Gastrocnemius medialis (tissue), 4 donors: ENCODE measurements around the gene ACTR6. TPM values are rescaled to one million over a fixed set of nuclear protein-coding genes. Genes with fewer than 3 reads are reported as not detected.

ENCODE experiments used
- ATAC-seq, 2 donors: fragments of 150-250 bp; one replicate each; pipeline ENCODE4 v1.9.1; 2016
- DNase-seq, 2 donors: peaks; one replicate each; pipeline ENCODE4 v3.0.0-alpha.2; 2019
- H3K27ac ChIP-seq, 4 donors: fragments of 200-600 bp; sonication (generic); 1 replicate in 1 of 4; 2 replicates in 3 of 4; pipeline ENCODE4 v1.5.1; 2016 to 2018; ENCODE audit warnings: mild to moderate bottlenecking in 2 of 4, moderate library complexity in 1 of 4
- H3K27me3 ChIP-seq, 3 donors: fragments of 200-600 bp; sonication (generic) in 2 of 3; 1 replicate in 1 of 3; 2 replicates in 2 of 3; pipeline versions ENCODE4 v1.5.1 to v1.6.0; 2016 to 2019; ENCODE audit warnings: mild to moderate bottlenecking in 1 of 3, moderate library complexity in 1 of 3
- H3K36me3 ChIP-seq, 2 donors: fragments of 200-600 bp; sonication (generic) in 1 of 2; one replicate each; pipeline ENCODE4 v1.5.1; 2017 to 2018
- H3K4me1 ChIP-seq, 2 donors: fragments of 200-600 bp; sonication (generic) in 1 of 2; one replicate each; pipeline ENCODE4 v1.5.1; 2016 to 2017; ENCODE audit warnings: mild to moderate bottlenecking in 2 of 2
- H3K4me3 ChIP-seq, 4 donors: fragments of 200-600 bp; sonication (generic) in 3 of 4; 1 replicate in 1 of 4; 2 replicates in 3 of 4; pipeline ENCODE4 v1.5.1; 2016 to 2019; ENCODE audit warnings: mild to moderate bottlenecking in 2 of 4
- H3K9me3 ChIP-seq, 3 donors: fragments of 200-600 bp; sonication (generic) in 2 of 3; 1 replicate in 1 of 3; 2 replicates in 2 of 3; pipeline ENCODE4 v1.5.1; 2016 to 2019
- CTCF ChIP-seq, 5 experiments: fragments of 450-650 bp in 3 of 5; fragments of 200-600 bp in 2 of 5; sonication (generic) in 2 of 5; IDR thresholded peaks in 4 of 5; conservative IDR thresholded peaks in 1 of 5; 1 replicate in 4 of 5; 2 replicates in 1 of 5; pipeline ENCODE4 v1.5.1; 2016 to 2019; ENCODE audit warnings: antibody characterized with exemption in 5 of 5, mild to moderate bottlenecking in 3 of 5, moderate library complexity in 3 of 5
- POLR2A ChIP-seq, 2 donors: fragments of 450-650 bp; IDR thresholded peaks; one replicate each; pipeline ENCODE4 v1.6.1; 2017; ENCODE audit warnings: antibody characterized with exemption in 2 of 2, mild to moderate bottlenecking in 2 of 2, moderate library complexity in 2 of 2
- in situ Hi-C, 4 donors: fragments of 200-750 bp; cut with MboI; loops; one replicate each; pipeline versions ENCODE4 v1.15.0 to v1.8.0; 2017; ENCODE audit warnings: low sequenced_read_pairs in 4 of 4
- intact Hi-C: fragments of 100-400 bp; cut with DNase I; formaldehyde crosslinking; loops from one replicate; pipeline ENCODE4 v1.15.1; 2023; ENCODE audit warnings: low total_unique reads
- total RNA-seq, 4 donors: library from RNA; depleted of rRNA; stranded (reverse); fragments of >200 nt; gene quantifications; one replicate each; pipeline versions ENCODE4 v1.1.0 to v1.2.3, GENCODE V29; 2016

Gene ACTR6
- total RNA-seq, 4 donors from 2014 or later: 8.4 to 19.2 (median 16.6) TPM

GRCh38 chr12:100168562-100168961 lies 32.1 kb upstream of the ACTR6 start:
- ATAC-seq: no peak
- Histone ChIP-seq H3K4me3 (no peak overlapping the region), H3K27ac (no peak overlapping the region), H3K4me1 (peaks cover 4 to 6% of the 10 kb centered on the region in 2 donors), H3K36me3 (no peaks in the 10 kb centered on the region), H3K9me3 (no peaks in the 10 kb centered on the region), H3K27me3 (no peaks in the 10 kb centered on the region)
- in situ Hi-C loops: no loop called here
- TF ChIP-seq CTCF (IDR thresholded peaks at IDR 0.05 in 4 of 5, conservative IDR thresholded peaks at IDR 0.05 in 1 of 5) (no peak), POLR2A (IDR thresholded peaks at IDR 0.05) (no peak)
- DNase-seq: no peak
- intact Hi-C loops: no loop called here

- DNase-seq: no peak
- no peak for ATAC-seq
Measured at GRCh38 chr12:100169345-100169744, 31.3 kb upstream of the ACTR6 start.

GRCh38 chr12:100170313-100170858 lies 30.2 kb upstream of the ACTR6 start:
- ATAC-seq (no peak), DNase-seq (no peak)
- no peak for TF ChIP-seq POLR2A (IDR thresholded peaks at IDR 0.05)
- TF ChIP-seq CTCF (IDR thresholded peaks at IDR 0.05 in 4 of 5, conservative IDR thresholded peaks at IDR 0.05 in 1 of 5): no peak
- Histone ChIP-seq H3K4me1 (no peaks in the 10 kb centered on the region), H3K27me3 (no peaks in the 10 kb centered on the region), H3K27ac (no peak overlapping the region), H3K9me3 (no peaks in the 10 kb centered on the region), H3K4me3 (no peak overlapping the region), H3K36me3 (no peaks in the 10 kb centered on the region)
- in situ Hi-C loops: no loop called here
- intact Hi-C loops: no loop called here

More at GRCh38 chr12:100169345-100169744, 31.3 kb upstream of the ACTR6 start:
- TF ChIP-seq CTCF (IDR thresholded peaks at IDR 0.05 in 4 of 5, conservative IDR thresholded peaks at IDR 0.05 in 1 of 5) (no peak), POLR2A (IDR thresholded peaks at IDR 0.05) (no peak)
- H3K4me1 ChIP-seq: no peaks in the 10 kb centered on the region
- no peaks in the 10 kb centered on the region for H3K9me3 ChIP-seq
- H3K36me3 ChIP-seq: no peaks in the 10 kb centered on the region
- no peaks in the 10 kb centered on the region for H3K27me3 ChIP-seq
- intact Hi-C loops (no loop called here), in situ Hi-C loops (no loop called here)
- H3K4me3 ChIP-seq: no peak overlapping the region
- no peak overlapping the region for H3K27ac ChIP-seq

- H3K4me3 ChIP-seq: no peak overlapping the region
- H3K27me3 ChIP-seq: no peaks in the 10 kb centered on the region
- no peaks in the 10 kb centered on the region for H3K36me3 ChIP-seq
- ATAC-seq: no peak
- intact Hi-C loops: no loop called here
- H3K27ac ChIP-seq: no peak overlapping the region
- TF ChIP-seq CTCF (IDR thresholded peaks at IDR 0.05 in 4 of 5, conservative IDR thresholded peaks at IDR 0.05 in 1 of 5): no peak
- no peak for TF ChIP-seq POLR2A (IDR thresholded peaks at IDR 0.05)
- no peak for DNase-seq
- H3K4me1 ChIP-seq: no peaks in the 10 kb centered on the region
- no peaks in the 10 kb centered on the region for H3K9me3 ChIP-seq
- in situ Hi-C loops: no loop called here
Measured at GRCh38 chr12:100171248-100171647, 29.4 kb upstream of the ACTR6 start.

GRCh38 chr12:100173111-100173510 lies 27.5 kb upstream of the ACTR6 start:
- Histone ChIP-seq H3K4me1 (no peaks in the 10 kb centered on the region), H3K36me3 (no peaks in the 10 kb centered on the region), H3K27me3 (no peaks in the 10 kb centered on the region), H3K9me3 (no peaks in the 10 kb centered on the region), H3K27ac (no peak overlapping the region), H3K4me3 (no peak overlapping the region)
- in situ Hi-C loops: no loop called here
- no peak for DNase-seq
- ATAC-seq: no peak
- TF ChIP-seq POLR2A (IDR thresholded peaks at IDR 0.05): no peak
- no peak for TF ChIP-seq CTCF (IDR thresholded peaks at IDR 0.05 in 4 of 5, conservative IDR thresholded peaks at IDR 0.05 in 1 of 5)
- intact Hi-C loops: no loop called here
